Right cardiac atrium (tissue), 5 donors: ENCODE measurements around the gene OR5A1. TPM values are rescaled to one million over a fixed set of nuclear protein-coding genes. Genes with fewer than 3 reads are reported as not detected.

Source experiments
- ATAC-seq, 2 donors: fragments of 200-7000 bp; cut with Tn5 transposase; one replicate each; pipeline versions ENCODE4 v1.8.0 to v1.9.1; 2020; ENCODE audit warnings: moderate library complexity in 2 of 2, mild to moderate bottlenecking in 1 of 2
- DNase-seq, 3 donors: peaks; one replicate each; pipeline ENCODE4 v3.0.0-alpha.2; 2020
- H3K27ac ChIP-seq: one replicate; pipeline ENCODE4 v1.5.1; 2013; ENCODE audit warnings: mild to moderate bottlenecking, low read length, control low read depth, moderate library complexity
- H3K27me3 ChIP-seq: one replicate; pipeline ENCODE4 v1.6.1; 2013; ENCODE audit not compliant: control insufficient read depth, insufficient read depth
- H3K4me1 ChIP-seq: one replicate; pipeline ENCODE4 v1.6.1; 2013; ENCODE audit warnings: low read length; ENCODE audit not compliant: control insufficient read depth, insufficient read depth
- H3K4me3 ChIP-seq: one replicate; pipeline ENCODE4 v1.5.1; 2013; ENCODE audit warnings: low read length, control low read depth
- H3K9me3 ChIP-seq: one replicate; pipeline ENCODE4 v1.6.1; 2013; ENCODE audit warnings: low read length; ENCODE audit not compliant: control insufficient read depth
- WGBS: extraction: QIAGEN DNeasy Blood & Tissue Kit; methylation state at CpG from one replicate; pipeline ENCODE4 v1.1.7; 2013; 5-methylcytosine and 5-hydroxymethylcytosine counted together
- intact Hi-C, 4 donors: fragments of 100-400 bp; cut with DNase I; formaldehyde crosslinking; loops; one replicate each; pipeline versions ENCODE4 v1.11.0 to v1.14.0; 2022 to 2023
- polyA plus RNA-seq: library from polyadenylated mRNA; stranded (reverse); fragments of 200-250 nt; gene quantifications from one replicate; pipeline ENCODE4 v1.2.3, GENCODE V29; 2013
- total RNA-seq, 4 donors: library from RNA; stranded (reverse); fragmentation: NEBNext Ultra II Directional; extraction: Animal tissue kit (Norgen Biotek cat#: 25700); gene quantifications; one replicate each; pipeline ENCODE4 v1.2.1, GENCODE V29; 2021
- donor health status: healthy with polysubstance abuse.
- donor health status: DM: no; HTN: yes; CAD: no.
- donor health status: DM: no; HTN: no; CAD: no.
- donor health status: DM: no; HTN: yes; CAD: no; lungs with severe emphysema.
- donor health status: DM: yes; HTN: yes; CAD: no.

OR5A1 gene
- total and polyA plus RNA-seq, 5 donors, result not detected

GRCh38 chr11:59479906-59480305, 43.6 kb downstream of the OR5A1 start:
- Histone ChIP-seq H3K9me3 (no peaks in the 10 kb centered on the region), H3K27me3 (no peaks in the 10 kb centered on the region), H3K4me1 (no peaks in the 10 kb centered on the region), H3K27ac (no peak overlapping the region), H3K4me3 (no peak overlapping the region)
- intact Hi-C loops, result no loop called here
- ATAC-seq (no peak), DNase-seq (no peak)

GRCh38 chr11:59480359-59480758, 44.1 kb downstream of the OR5A1 start:
- ATAC-seq (no peak), DNase-seq (no peak)
- H3K9me3 ChIP-seq, result no peaks in the 10 kb centered on the region
- no peak overlapping the region for H3K4me3 ChIP-seq
- no peaks in the 10 kb centered on the region for H3K4me1 ChIP-seq
- intact Hi-C loops, result no loop called here
- WGBS, result 86% methylated on average over 3 of the region's 3 CpGs
- H3K27ac ChIP-seq, result no peak overlapping the region
- H3K27me3 ChIP-seq, result no peaks in the 10 kb centered on the region

Other genes starting within 250 kb of the OR5A1 start
- gene MPEG1, start 223.5 kb upstream of the OR5A1 start, total RNA-seq, result 10 to 100 TPM; 13.5 to 20.9 (median 18.9) TPM
- 1.9 TPM for gene MPEG1, start 223.5 kb upstream of the OR5A1 start, polyA plus RNA-seq
- gene OR5AN1, start 77.6 kb upstream of the OR5A1 start, total RNA-seq, result not detected
- not detected for gene OR5AN1, start 77.6 kb upstream of the OR5A1 start, polyA plus RNA-seq
- not detected for gene OR5A2, start 10.1 kb upstream of the OR5A1 start, total RNA-seq
- not detected for gene OR5A2, start 10.1 kb upstream of the OR5A1 start, polyA plus RNA-seq
- gene OR4D6, start 20.5 kb downstream of the OR5A1 start, total RNA-seq, result not detected
- not detected for gene OR4D6, start 20.5 kb downstream of the OR5A1 start, polyA plus RNA-seq
- gene OR4D10, start 36.8 kb downstream of the OR5A1 start, total RNA-seq, result not detected
- gene OR4D10, start 36.8 kb downstream of the OR5A1 start, polyA plus RNA-seq, result not detected
- gene OR4D11, start 67.1 kb downstream of the OR5A1 start, total RNA-seq, result not detected
- not detected for gene OR4D11, start 67.1 kb downstream of the OR5A1 start, polyA plus RNA-seq
- gene OR4D9, start 75.1 kb downstream of the OR5A1 start, total RNA-seq, result not detected
- not detected for gene OR4D9, start 75.1 kb downstream of the OR5A1 start, polyA plus RNA-seq
- 10 to 100 TPM; 33.9 to 40.6 (median 36.3) TPM for gene OSBP, start 179.3 kb downstream of the OR5A1 start, total RNA-seq
- 16.2 TPM for gene OSBP, start 179.3 kb downstream of the OR5A1 start, polyA plus RNA-seq
- 10 to 100 TPM; 20.2 to 30.2 (median 23.7) TPM for gene PATL1, start 232.6 kb downstream of the OR5A1 start, total RNA-seq
- gene PATL1, start 232.6 kb downstream of the OR5A1 start, polyA plus RNA-seq, result 11.7 TPM